Measurements from ENCODE around the gene ITGA3. TPM values are rescaled to one million over a fixed set of nuclear protein-coding genes. Genes with fewer than 3 reads are reported as not detected.

The ITGA3 gene
- total and polyA plus RNA-seq, 2 of the 13 experiments (the other 11 are each of a cell fraction or from before 2014, with no cell fraction given) = 0.48 to 0.69 TPM

DNA sequence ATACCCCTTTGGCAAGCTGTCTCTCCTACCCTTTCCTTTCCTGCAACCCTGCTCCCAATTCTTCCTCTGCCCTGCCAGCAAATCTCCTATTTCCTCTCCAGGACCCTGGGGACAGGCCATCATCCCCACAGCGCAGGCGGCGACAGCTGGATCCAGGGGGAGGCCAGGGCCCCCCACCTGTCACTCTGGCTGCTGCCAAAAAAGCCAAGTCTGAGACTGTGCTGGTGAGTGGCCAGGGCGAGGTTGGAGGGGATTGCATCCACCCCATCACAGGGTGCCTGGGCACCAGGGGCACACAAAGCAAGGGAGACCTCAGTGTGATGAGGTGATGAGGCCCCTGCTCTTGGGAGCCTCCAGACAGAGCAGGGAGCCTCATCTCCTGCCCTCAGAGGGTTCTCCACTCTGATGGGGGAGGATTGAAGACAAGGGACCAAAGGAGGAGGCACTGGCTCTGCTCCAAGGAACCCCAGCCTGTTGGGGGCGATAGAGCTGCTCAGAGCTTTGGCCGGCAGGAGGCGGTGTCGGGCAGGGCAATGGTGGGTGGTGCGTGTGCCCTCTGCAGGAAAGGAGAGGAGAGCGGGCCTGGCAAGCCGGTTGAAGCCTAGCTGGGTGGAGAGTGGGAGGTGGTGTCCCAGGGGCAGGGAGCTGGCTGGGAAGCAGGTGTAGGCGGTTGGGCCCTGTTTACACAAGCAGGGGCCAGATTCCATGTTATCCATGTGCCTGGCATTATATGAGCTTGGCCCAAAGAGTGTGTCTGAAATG is 23.6 kb downstream of the ITGA3 start (continued):
- TF ChIP-seq DPF2 (CRISPR knock-in tag; IDR thresholded peaks at IDR 0.05; ENCODE audit: borderline replicate concordance, low read depth) (no peak), ZNF619 (CRISPR knock-in tag; IDR thresholded peaks at IDR 0.05) (no peak; the same call in 1 of the 2 replicates), ZKSCAN8 (CRISPR knock-in tag; IDR thresholded peaks at IDR 0.05; ENCODE audit: borderline replicate concordance) (no peak), ZNF143 (CRISPR knock-in tag; IDR thresholded peaks at IDR 0.05) (no peak), AKAP8 (CRISPR knock-in tag; IDR thresholded peaks at IDR 0.05) (no peak), LCORL (IDR thresholded peaks at IDR 0.05) (no peak), LCORL (CRISPR knock-in tag; IDR thresholded peaks at IDR 0.05) (0 out of 2 replicates have a peak, but pooled peaks have one; percentile 47), SMC3 (IDR thresholded peaks at IDR 0.05; ENCODE audit: low read length) (peak; percentile 9; the same call in 1 of the 2 replicates), TGIF2 (CRISPR knock-in tag; IDR thresholded peaks at IDR 0.05) (no peak), ZNF17 (CRISPR knock-in tag; IDR thresholded peaks at IDR 0.05) (no peak), FOXA1 (IDR thresholded peaks at IDR 0.05) (no peak), FOXA1 (CRISPR knock-in tag; IDR thresholded peaks at IDR 0.05) (peak; percentile 47; the same call in 1 of the 2 replicates), ZKSCAN5 (CRISPR knock-in tag; IDR thresholded peaks at IDR 0.05) (no peak), ZNF383 (CRISPR knock-in tag; IDR thresholded peaks at IDR 0.05; ENCODE audit: borderline replicate concordance) (no peak), MLLT10 (CRISPR knock-in tag; IDR thresholded peaks at IDR 0.05) (no peak), ZSCAN22 (CRISPR knock-in tag; IDR thresholded peaks at IDR 0.05) (peak; percentile 95), ZMYM2 (CRISPR knock-in tag; IDR thresholded peaks at IDR 0.05) (no peak), RORA (CRISPR knock-in tag; IDR thresholded peaks at IDR 0.05) (no peak), ZEB1 (IDR thresholded peaks at IDR 0.05; ENCODE audit: insufficient replicate concordance, low read depth) (no peak), DNMT3B (CRISPR knock-in tag; conservative IDR thresholded peaks at IDR 0.05) (no peak), SP1 (IDR thresholded peaks at IDR 0.05) (no peak), SP1 (CRISPR knock-in tag; IDR thresholded peaks at IDR 0.05) (peak; percentile 59; the same call in 1 of the 2 replicates), ZNF274 (CRISPR knock-in tag; IDR thresholded peaks at IDR 0.05) (no peak), ZNF335 (CRISPR knock-in tag; IDR thresholded peaks at IDR 0.05) (no peak)
- TF ChIP-seq, protein P1, sequence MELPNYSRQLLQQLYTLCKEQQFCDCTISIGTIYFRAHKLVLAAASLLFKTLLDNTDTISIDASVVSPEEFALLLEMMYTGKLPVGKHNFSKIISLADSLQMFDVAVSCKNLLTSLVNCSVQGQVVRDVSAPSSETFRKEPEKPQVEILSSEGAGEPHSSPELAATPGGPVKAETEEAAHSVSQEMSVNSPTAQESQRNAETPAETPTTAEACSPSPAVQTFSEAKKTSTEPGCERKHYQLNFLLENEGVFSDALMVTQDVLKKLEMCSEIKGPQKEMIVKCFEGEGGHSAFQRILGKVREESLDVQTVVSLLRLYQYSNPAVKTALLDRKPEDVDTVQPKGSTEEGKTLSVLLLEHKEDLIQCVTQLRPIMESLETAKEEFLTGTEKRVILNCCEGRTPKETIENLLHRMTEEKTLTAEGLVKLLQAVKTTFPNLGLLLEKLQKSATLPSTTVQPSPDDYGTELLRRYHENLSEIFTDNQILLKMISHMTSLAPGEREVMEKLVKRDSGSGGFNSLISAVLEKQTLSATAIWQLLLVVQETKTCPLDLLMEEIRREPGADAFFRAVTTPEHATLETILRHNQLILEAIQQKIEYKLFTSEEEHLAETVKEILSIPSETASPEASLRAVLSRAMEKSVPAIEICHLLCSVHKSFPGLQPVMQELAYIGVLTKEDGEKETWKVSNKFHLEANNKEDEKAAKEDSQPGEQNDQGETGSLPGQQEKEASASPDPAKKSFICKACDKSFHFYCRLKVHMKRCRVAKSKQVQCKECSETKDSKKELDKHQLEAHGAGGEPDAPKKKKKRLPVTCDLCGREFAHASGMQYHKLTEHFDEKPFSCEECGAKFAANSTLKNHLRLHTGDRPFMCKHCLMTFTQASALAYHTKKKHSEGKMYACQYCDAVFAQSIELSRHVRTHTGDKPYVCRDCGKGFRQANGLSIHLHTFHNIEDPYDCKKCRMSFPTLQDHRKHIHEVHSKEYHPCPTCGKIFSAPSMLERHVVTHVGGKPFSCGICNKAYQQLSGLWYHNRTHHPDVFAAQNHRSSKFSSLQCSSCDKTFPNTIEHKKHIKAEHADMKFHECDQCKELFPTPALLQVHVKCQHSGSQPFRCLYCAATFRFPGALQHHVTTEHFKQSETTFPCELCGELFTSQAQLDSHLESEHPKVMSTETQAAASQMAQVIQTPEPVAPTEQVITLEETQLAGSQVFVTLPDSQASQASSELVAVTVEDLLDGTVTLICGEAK (IDR thresholded peaks at IDR 0.05) = no peak
- TF ChIP-seq, protein P1 (CRISPR knock-in tag; IDR thresholded peaks at IDR 0.05) = no peak
